Colon (tissue), 2 donors: Measurements from ENCODE around the gene STRN4.
"Not testable (repeated sequence)": the region's sequence is repeated elsewhere in the genome, so short reads cannot be mapped to it uniquely, and the experiment has no call there.

Experiments used
- FAIRE-seq: peaks from 2 replicates; lab custom pipeline; 2012; peaks lifted over from hg19 to GRCh38; lab: Jason Lieb, UNC
- donor health status: control.
- donor health status: control.

Gene STRN4

DNA sequence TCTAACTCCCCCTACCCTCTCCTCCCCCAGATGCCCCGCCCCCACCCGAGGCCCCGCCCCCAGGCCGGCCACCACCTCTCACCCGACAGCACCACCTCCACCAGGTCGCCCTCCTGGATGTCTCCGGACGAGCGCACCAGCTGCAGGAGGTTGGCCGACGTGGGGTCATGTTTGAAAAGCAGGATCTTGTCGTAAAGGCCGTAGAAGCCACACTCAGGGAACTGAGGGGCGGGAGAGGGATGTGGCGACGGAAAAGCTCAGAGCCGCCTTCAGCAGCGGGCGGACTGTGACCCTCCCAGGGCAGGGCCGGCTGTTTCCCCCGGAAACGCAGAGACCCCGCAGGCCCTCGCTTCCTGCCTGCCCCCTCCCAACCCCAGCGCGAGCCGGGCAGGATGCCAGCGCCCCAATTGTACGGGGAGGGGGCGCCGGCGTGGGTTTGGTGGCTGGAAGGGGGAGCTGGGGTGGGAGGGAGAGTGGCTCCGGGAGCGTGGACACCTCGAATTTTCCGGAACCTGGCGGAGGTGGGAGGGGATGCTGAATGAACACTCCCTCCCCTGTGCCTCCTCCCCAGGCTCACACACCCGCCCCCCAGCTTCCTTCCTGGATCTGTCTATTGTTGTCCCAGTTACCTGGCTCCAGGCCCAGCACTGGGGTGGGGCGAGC is 32.3 kb downstream of the STRN4 start:
- FAIRE-seq, result no peak

DNA sequence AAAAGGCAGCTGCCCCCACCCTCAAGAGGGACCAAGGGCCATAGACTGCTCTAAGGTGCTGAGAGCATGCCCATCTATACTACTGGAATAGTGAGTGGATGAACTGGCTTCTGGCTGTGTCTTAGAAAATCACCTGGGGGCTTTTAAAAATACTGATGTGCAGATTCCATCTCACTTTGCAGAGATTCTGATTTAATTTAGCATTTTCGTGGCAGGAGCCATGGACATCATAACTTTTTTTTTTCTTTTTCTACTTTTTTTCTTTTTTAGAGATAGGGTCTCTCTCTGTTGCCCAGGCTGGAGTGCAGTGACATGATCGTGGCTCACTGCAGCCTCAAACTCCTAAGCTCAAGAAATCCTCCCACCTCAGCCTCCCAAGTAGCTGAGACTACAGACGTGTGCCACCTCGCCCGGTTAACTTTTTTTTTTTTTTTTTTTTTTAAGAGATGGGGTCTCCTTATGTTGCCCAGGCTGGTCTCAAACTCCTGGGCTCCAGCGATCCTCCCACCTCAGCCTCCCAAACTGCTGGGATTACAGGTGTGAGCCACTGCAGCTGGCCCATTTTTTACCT is 33.4 kb downstream of the STRN4 start:
- FAIRE-seq, result not testable (repeated sequence)

DNA sequence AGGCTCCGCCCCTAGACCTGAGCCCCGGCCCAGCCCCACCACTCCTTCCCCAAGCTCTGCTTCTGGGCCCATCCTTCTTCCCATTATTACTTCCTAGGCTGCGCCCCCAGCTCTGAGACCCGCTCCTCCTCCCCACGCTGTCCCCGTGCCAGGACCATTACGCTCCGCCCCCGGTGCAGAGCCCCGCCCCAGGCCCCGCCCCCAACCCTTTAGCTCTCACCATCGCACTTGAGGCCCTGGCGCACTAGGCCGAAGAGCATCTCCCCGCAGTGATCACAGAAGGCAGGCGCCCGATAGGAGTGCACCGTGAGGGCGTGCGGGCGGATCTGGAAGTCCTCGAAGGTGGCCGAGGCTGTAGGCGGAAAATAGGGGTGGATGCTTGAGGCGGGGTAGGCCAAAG is 35.6 kb downstream of the STRN4 start:
- FAIRE-seq, result no peak

DNA sequence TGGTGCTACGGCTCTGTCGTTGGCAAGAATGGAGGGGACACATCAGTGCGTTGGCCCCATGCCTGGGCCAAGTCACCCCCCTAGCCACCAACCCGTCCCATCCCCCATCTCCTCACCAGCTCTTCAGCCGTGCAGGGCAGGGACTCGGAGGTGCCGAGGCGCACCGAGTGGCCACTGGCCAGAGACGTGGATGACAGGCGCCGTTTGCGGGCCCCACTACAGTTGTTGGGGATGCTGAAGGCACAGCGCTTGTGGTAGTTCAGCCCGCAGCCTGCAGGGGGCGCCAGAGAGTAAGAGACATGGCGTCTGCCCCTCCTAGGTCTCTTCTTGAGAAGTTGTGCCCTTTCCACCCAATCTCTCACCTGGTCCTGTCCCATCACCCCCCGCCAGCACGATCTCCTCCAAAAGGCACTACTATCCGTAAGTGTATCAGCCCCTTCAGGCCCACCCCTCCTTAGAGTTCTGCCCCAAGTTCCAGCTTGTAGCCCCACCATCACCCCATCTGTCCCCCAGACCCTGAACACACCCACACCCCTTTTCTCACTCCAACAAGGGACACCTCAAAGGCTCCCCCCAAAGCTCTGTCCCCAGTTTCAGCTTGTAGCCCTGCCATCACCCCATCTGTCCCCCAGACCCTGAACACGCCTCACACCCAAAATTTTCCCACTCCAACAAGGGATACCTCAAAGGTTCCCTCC is 41.7 kb downstream of the STRN4 start:
- FAIRE-seq, result no peak

DNA sequence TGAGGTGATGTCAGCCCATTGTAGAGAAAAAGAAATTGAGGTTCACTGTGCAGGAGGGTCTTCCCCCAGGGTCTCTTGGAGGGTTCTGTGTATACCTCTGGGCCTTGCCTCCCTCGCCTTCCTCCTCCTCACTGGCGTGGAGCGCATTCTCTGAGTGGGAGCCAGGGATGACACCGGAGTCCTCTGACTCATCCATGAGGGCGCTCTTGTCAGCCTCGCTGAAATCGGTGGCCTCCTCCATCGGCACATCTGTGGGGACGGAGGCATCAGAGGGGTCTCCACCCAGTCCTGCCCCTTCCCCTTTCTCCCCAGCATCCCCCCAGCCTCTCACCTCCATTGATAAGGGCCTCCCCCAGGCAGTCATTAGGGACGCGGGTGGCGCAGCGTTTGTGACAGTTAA is 45.5 kb downstream of the STRN4 start:
- no peak for FAIRE-seq

DNA sequence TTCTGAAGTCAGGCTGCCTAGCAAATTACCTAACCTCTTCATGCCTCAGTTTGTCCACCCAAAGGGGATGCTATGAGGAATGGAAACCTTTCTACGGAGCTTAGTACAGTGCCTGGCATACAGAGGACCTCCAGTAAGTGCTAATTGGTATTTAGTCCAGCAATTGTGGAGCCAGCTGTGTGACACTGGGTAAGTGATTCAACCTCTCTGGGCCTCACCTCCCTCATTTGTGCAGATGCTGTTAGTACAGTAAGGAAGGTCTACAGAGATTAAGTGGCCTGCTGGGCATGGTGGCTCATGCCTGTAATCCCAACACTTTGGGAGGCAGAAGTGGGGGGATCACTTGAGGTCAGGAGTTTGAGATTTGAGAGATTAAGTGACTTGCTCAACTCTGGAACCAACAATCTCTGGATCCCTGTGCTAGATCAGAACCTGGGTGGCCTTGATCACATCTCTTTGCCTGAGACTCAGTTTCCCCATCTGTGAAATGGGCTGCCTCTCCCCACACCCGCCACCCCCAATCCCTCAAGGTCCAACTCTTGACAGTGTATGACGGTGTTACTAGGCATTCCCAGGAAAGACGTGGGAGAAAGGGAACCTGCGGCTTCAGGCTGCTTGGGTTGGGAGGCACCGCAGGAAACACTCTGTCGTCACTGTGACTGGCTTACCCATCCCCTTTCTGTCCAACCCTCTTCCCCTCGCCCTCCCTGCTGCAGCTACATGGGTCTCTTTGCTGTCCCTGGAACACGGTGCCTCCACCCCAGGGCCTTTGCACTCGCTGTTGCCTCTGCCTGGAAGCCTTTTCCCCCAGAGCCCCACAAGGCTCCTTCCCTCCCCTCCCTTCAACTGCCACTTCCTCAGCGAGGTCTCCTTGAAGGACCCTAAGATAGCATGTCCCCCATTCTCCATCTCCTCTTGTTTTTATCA is 47.6 kb downstream of the STRN4 start:
- FAIRE-seq, result no peak

DNA sequence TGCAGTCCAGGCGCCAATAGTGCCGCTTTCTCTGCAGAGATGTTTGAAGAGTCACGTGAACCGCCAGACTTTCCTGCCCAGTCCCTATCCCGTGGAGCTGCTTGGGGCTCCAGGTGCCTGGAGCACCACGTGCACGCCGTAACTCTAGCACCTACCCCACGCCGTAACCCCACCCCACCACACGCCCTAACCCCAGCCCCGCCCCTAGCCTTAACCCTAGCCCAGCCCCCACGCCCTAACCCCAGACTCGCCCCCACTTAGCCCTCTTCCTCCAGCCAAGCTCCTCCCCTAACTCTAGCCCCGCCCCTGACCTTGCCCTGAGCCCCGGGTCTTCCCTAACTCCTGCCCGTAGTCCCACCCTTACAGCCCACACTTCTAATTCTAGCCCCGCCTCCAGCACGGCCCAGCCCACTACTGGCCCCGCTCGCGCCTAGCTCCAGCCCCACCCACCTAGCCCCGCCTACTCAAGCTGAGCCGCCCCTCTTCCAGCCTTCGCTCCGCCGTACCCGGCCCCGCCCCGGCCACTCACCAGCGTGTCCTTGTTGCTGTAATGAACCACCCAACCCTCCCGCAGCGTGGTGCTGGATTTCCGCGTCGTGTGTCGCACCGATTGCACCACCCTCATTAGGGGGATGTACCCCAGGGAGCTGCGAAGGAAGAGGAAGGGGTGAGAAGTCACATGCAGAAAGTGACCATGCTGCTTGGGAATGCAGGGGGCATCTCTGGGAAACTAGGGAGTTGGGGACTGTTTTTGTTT is 48.9 kb downstream of the STRN4 start:
- no peak for FAIRE-seq

DNA sequence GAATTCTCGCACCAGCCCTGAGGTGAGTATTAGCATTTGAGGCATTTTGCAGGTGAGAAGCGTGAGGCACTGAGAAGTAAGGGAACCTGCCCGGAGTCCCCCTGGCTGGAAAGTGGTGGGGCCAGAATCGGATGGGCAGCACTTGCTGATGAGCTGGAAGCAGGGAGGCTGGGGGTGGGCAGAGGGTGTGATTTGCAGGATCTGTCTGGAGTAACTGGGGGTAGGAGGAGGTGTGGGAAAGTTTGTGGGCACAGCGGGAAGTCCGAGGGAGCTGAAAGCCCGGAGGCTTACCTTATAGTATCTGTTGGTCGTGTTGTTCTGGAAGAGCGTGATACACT is 49.4 kb downstream of the STRN4 start:
- no peak for FAIRE-seq

DNA sequence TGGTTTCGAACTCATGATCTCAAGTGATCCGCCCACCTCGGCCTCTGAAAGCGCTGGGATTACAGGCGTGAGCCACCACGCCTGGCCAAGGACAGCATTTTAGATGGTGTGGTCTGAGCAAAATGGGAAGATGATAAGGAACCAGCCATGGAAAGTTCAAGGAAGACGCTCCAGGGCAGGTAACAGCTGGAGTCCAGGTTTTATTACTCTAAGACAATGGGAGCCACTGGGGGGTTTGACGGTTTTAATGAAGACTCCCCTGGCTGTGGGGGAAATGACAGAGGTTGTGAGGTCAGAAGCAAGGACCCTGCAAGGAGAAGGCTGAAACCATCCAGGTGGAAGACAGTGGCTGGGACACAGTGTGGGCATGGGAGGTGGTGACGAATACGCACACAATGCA is 50.2 kb downstream of the STRN4 start:
- FAIRE-seq, result no peak

DNA sequence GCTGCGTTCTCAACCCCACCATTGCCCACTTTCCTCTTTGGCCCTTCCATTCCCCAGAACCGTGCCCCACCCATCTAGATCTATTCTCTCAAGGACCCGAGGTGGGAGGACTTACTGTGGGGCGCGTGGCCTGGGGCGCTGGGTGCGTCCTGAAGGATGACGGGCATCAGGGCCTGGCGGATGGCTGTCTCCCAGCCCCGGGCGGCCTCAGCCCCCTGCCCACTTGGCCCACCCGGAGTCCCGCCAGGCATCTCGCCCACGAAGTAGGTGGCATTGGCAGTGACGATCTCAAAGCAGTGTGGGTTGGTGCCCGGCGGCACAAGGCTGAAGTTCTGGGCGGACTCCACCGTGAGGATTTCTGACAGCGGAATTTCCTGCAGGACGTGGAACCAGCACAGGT is 52.5 kb downstream of the STRN4 start:
- FAIRE-seq, result no peak

DNA sequence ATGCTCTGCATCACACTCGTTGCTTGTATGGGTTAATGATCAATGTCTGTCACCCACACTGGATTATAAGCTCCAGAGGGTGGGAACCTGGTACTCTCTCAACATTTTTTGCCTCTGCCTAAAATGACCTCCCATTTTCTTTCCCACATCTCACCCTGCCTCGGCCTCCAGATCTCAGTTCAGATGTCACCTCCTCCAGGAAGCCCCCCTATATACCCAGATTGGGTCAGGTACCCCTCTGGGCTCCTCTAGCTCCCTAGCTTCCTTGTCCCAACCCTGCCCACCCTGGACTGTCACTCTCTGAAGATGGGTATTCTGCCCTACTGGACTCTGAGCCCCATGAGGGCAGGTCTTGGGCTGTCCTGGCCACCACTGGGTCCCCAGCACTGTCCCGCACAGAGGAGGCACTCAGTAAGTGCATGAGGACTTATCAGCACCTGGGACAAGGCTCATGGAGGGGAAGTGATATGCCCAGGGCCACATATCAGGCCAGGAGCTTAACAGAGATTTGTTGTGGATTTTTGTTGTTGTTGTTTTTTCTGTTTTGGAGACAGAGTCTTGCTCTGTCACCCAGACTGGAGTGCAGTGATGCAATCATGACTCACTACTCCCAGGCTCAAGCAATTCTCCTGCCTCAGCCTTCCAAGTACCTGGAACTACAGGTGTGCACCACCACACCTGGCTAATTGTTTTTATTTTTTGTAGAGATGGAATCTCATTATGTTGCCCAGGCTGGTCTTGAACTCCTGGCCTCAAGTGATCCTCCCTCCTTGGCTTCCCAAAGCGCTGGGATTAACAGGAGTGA is 53.1 kb downstream of the STRN4 start:
- no peak for FAIRE-seq

DNA sequence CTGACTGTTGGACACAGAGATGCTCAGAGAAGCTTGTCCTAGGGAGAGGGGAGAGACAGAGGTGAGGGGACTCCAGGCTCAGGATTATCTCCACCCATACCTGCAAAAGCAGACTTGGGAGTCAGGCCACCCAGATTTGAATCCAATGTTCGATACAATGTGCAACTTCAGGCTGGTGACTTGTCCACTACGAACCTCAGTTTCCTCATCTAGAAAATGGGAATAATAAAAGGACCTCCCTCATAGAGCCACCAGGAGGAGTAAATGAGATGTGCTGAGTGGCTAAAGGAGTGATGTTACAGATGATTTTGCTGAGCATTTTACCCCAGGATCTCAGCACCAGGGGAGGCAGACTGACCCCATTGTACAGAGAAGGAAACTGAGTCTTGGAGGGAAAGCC is 54.3 kb downstream of the STRN4 start:
- no peak for FAIRE-seq

DNA sequence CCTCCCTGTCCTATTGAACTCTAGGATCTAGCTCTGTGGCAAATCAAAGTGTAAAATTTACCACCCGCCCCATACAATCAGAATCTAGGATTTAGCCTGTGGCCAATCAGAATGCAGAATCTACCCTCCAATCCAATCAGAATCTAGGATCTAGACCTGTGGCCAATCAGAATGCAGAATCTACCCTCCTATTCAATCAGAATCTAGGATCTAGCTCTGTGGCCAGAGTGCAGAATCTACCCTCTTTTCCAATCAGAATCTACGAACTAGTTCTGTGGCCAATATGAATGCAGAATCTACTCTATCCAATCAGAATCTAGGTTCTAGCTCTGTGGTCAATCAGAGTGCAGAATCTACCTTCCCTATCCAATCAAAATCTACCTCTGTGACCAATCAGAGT is 55.1 kb downstream of the STRN4 start:
- FAIRE-seq, result no peak

DNA sequence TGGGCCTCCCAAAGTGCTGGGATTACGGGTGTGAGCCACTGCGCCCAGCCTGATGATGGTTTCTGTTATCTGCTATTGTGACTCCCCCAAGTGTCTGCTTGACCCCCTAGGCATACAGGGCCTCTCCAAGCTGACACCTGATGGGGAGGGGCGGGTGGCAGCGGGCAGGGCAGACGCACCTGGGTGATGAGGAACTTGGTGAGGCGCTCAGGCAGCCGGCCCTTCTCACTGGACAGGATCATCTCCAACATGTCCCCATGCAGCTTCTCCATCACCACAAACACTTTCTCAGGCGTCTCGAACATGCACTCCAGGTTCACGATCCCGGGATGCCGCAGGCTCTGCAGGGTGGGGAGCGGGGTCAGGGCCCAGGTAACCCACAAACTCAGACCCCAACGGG is 56.9 kb downstream of the STRN4 start:
- no peak for FAIRE-seq

DNA sequence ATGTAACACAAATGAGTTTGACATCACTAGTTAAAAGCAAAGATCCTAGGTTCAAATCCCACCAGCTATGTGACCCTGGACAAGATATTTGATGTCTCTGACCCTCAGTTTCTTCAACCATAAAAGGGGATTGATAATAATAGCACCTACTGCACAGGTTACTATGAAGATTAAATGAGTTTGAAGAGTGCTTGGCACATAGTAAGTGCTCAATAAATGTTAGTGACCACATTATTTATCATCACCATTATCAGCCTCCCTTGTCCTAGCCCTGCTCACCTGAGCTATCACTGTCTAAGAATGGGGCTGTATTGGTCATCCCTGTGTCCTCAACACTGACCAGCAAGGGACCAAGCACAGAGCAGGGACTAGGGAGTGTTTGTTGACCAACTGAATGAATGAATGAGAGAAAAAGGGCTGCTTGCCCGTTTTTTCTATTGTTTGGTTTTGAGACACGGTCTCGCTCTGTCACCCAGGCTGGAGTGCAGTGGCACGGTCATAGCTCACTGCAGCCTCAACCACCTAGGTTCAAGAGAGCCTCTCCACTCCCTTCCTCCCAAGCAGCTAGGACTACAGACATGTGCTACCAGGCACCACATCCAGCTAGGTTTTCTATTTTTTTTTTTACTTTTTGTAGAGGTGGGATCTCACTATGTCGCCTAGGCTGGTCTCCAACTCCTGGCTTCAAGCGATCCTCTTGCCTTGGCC is 58.7 kb downstream of the STRN4 start:
- no peak for FAIRE-seq

DNA sequence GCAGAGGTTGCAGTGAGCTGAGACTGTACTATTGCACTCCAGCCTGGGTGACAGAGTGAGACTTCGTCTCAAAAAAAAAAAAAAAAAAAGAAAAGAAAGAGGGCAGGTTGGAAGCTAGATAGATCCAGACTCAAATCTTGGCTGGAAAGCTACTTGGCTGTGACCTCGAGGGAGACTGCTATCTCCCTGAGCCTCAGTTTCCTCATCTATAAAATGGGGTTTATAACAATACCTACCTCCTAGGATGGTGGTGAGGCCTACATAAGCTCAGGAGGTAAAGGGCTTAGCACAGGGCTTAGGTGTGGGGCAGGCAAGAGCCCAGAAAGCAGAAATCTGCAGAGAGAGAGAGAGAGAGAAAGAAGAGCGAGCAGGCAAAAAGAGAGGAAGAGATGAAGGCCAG is 61.1 kb downstream of the STRN4 start:
- FAIRE-seq, result no peak

DNA sequence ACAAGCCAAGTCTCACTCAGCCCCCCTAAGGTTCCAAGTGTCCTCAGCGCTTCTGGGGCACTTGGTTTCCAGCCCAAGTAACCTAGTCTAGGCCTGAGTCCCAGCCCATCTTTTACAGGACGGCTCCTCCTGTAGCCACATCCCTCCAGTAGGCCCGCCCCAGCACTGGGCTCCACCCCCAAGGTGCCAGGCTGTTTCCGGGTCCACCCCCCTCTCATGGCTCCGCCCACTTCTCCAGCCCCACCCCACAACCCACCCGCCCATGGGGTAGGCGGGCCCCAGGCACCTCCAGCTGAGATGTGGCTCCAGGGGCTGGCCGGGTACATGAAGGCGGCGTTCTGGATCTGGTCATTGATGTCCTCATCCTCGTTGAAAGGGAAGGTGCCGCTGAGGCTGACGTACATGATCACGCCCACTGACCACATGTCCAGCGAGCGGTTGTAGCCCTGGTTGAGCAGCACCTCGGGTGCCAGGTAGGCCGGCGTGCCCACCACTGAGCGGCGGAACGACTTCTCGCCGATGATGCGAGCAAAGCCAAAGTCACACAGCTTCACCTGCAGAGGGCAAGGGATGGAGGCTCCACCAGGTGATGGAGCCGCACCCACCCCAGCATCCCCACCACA is 68.0 kb downstream of the STRN4 start:
- no peak for FAIRE-seq

DNA sequence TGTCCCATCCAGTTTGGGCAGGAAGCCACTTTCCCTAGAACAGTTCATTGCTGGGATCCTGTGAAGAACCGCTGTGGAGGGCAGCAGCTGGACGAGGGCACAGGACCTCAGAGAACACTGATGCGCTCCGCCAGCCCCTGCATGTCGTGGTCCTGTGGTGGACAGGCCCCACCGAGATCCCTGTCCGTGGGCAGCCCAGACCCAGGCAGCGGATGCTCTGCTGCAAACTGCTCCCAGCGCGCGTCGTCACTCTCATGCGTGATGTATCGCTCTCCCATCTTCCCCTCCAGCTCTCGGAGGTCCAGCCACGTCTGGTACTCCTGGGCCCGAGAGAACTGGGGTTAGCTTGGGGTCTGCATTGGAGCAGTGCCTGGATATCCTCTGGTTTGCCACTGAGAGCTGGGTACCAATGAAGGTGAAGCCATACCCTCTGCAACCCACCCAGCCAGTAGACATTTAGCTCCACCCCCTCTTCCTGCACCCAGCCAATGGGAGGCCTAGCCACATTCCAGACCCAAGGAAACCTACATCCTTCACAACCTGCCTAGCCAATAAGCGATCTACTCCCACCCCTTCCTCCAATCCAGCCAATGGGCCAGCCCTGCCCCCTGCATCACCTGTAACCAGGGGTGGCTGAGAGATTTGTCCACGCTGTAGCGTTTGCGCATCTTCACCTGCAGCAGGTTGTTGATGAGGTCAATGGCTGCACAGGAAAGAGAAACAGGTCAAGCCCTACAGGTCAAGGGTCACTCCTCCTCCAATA is 71.7 kb downstream of the STRN4 start:
- no peak for FAIRE-seq

DNA sequence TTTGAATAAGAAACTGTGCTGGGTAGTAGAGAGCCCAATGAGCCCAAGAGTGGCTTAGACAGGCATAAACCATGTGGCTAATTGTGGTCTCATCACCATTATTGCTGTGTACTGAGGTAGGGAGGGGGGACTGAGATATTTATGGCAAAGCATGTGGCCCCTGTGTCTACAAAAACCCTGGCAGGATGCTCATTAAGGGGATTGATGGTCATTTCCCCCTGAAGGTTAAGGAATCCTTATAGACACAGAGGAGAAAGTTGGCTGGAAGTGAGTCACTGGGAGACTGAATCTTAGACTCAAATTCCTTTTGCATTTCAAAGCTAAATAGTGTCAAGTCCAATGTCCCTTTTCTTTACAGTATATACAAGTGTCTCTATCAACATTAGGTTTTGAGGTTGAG is 75.4 kb downstream of the STRN4 start:
- no peak for FAIRE-seq
